Thyroid gland (tissue), 4 donors: ENCODE results near the gene KCTD2. TPM values are rescaled to one million over a fixed set of nuclear protein-coding genes. Genes with fewer than 3 reads are reported as not detected.

ENCODE experiments used
- DNase-seq, 2 donors: peaks; one replicate each; pipeline ENCODE4 v3.0.0-alpha.2; 2019
- H3K27ac ChIP-seq, 3 donors: fragments of 200-600 bp; sonication (generic); 1 replicate in 2 of 3; 2 replicates in 1 of 3; pipeline ENCODE4 v1.5.1; 2016 to 2019; ENCODE audit warnings: mild to moderate bottlenecking in 1 of 3, moderate library complexity in 1 of 3
- H3K27me3 ChIP-seq: fragments of 200-600 bp; sonication (generic); one replicate; pipeline ENCODE4 v1.5.1; 2019
- H3K36me3 ChIP-seq, 2 donors: fragments of 200-600 bp; sonication (generic); one replicate each; pipeline ENCODE4 v1.5.1; 2016 to 2019
- H3K4me1 ChIP-seq, 2 donors: fragments of 200-600 bp; sonication (generic); one replicate each; pipeline ENCODE4 v1.5.1; 2017 to 2019
- H3K4me3 ChIP-seq, 3 donors: fragments of 200-600 bp; sonication (generic); replicated peaks in 1 of 3; 1 replicate in 2 of 3; 2 replicates in 1 of 3; pipeline ENCODE4 v1.5.1; 2016; ENCODE audit warnings: mild to moderate bottlenecking in 1 of 3
- H3K9me3 ChIP-seq: fragments of 200-600 bp; sonication (generic); one replicate; pipeline ENCODE4 v1.5.1; 2017
- POLR2A ChIP-seq, 2 donors: fragments of 450-650 bp; IDR thresholded peaks; one replicate each; pipeline ENCODE4 v1.6.1; 2017; ENCODE audit warnings: antibody characterized with exemption in 2 of 2, mild to moderate bottlenecking in 2 of 2, moderate library complexity in 1 of 2
- WGBS, 2 donors: methylation state at CpG; one replicate each; pipeline ENCODE4 v1.1.5; 2017; 5-methylcytosine and 5-hydroxymethylcytosine counted together
- intact Hi-C: fragments of 100-400 bp; cut with DNase I; formaldehyde crosslinking; loops from one replicate; pipeline ENCODE4 v1.15.1; 2023
- total RNA-seq, 4 donors: library from RNA; depleted of rRNA; stranded (reverse); fragments of >200 nt; gene quantifications; one replicate each; pipeline ENCODE4 v1.2.3, GENCODE V29; 2016
- TF ChIP-seq, protein P1 (sequence below), 6 experiments: fragments of 200-600 bp in 3 of 6; fragments of 450-650 bp in 3 of 6; sonication (generic) in 3 of 6; IDR thresholded peaks; one replicate each; pipeline ENCODE4 v1.5.1; 2016 to 2019; ENCODE audit warnings: antibody characterized with exemption in 6 of 6, mild to moderate bottlenecking in 2 of 6, inconsistent platforms in 1 of 6, moderate library complexity in 1 of 6

Gene KCTD2
- total RNA-seq, 4 donors from 2014 or later, result 33.6 to 48.6 (median 41.7) TPM

- no peak overlapping the region for H3K4me3 ChIP-seq
- DNase-seq, result no peak
- no peaks in the 10 kb centered on the region for H3K36me3 ChIP-seq
- 85 to 93% methylated on average over 5 of the region's 5 CpGs for WGBS, 2 donors
- no peaks in the 10 kb centered on the region for H3K27me3 ChIP-seq
- no peaks in the 10 kb centered on the region for H3K9me3 ChIP-seq
- intact Hi-C loops, result no loop called here
- H3K4me1 ChIP-seq, result peaks cover 11 to 18% of the 10 kb centered on the region in 2 donors
- H3K27ac ChIP-seq, result no peak overlapping the region
- TF ChIP-seq, protein P1, sequence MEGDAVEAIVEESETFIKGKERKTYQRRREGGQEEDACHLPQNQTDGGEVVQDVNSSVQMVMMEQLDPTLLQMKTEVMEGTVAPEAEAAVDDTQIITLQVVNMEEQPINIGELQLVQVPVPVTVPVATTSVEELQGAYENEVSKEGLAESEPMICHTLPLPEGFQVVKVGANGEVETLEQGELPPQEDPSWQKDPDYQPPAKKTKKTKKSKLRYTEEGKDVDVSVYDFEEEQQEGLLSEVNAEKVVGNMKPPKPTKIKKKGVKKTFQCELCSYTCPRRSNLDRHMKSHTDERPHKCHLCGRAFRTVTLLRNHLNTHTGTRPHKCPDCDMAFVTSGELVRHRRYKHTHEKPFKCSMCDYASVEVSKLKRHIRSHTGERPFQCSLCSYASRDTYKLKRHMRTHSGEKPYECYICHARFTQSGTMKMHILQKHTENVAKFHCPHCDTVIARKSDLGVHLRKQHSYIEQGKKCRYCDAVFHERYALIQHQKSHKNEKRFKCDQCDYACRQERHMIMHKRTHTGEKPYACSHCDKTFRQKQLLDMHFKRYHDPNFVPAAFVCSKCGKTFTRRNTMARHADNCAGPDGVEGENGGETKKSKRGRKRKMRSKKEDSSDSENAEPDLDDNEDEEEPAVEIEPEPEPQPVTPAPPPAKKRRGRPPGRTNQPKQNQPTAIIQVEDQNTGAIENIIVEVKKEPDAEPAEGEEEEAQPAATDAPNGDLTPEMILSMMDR (IDR thresholded peaks at IDR 0.05), result no peak
- TF ChIP-seq POLR2A (IDR thresholded peaks at IDR 0.05), result no peak
Measured at GRCh38 chr17:75073618-75074047, 26.6 kb downstream of the KCTD2 start.

GRCh38 chr17:75074532-75074931 lies 27.5 kb downstream of the KCTD2 start:
- 82 to 92% methylated on average over 9 to 11 of the region's 14 CpGs for WGBS, 2 donors
- Histone ChIP-seq H3K27ac (no peak overlapping the region), H3K4me1 (peaks cover 11 to 27% of the 10 kb centered on the region in 2 donors), H3K4me3 (no peak overlapping the region), H3K27me3 (no peaks in the 10 kb centered on the region), H3K36me3 (no peaks in the 10 kb centered on the region), H3K9me3 (no peaks in the 10 kb centered on the region)
- intact Hi-C loops, result no loop called here
- DNase-seq, result no peak
- TF ChIP-seq, protein P1 (IDR thresholded peaks at IDR 0.05), result no peak
- no peak for TF ChIP-seq POLR2A (IDR thresholded peaks at IDR 0.05)

DNA sequence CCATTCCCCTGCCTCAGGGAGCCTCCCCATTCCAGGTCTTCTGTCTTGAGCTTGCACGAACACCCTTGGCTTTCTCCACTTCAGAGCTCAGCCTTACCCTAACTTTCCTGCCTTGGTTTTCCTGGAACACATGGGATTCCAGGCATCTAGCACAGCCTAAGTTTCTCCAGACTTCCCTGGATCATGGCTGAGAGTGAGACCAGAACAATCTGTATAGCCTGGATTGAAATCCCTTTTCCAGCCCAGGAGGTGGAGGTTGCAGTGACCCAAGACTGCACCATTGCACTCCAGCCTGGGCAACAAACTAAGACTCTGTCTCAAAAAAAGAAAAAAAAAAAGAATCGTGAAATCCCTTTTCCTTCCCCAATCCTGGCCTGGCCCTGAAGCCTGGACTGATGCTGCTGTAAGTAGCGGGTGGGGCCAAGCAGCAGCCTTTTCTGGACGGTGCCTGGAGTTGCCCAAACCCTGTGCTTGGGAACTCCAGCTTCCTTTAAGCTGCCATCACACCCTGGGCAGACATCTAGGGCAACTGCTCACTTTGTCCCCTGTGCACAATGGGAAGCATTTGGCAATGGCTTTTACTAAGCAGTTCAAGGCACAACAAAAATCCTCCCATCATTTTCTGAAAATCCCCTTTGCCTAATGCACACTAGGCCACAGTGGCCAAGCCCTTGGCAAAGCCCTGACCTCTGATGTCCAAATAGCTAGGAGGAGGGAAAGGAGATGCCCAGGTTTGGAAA lies 28.7 kb downstream of the KCTD2 start:
- intact Hi-C loops, result no loop called here

DNA sequence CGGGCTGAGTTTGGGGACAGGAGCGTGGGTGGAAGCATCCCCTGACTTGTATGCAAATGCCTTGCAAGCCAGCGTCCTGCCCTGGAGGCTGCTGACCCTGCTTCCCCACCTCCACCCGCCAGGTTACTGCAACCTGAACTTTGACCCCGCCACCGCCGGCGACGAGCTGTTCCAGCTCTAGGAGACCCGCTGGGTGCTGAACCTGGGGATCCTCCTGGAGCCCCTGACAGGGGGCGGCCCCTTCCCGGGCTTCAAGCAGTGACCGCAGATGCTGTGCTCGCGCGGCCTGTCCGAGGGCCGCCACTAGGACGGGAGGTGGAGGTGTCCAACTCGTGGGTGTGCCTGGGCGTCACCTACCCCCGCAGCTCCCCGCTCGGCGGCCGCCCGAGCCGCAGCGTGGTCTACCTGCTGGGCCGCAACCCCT lies 30.1 kb downstream of the KCTD2 start:
- peak in 1 of 2 donors; percentile 36 for DNase-seq
- TF ChIP-seq, protein P1 (IDR thresholded peaks at IDR 0.05), result no peak
- no peak for TF ChIP-seq POLR2A (IDR thresholded peaks at IDR 0.05)
- Histone ChIP-seq H3K9me3 (no peaks in the 10 kb centered on the region), H3K36me3 (no peaks in the 10 kb centered on the region), H3K4me1 (peaks cover 11 to 30% of the 10 kb centered on the region in 2 donors), H3K4me3 (peak overlapping the region in 2 of 3 donors; percentile 4 to 23), H3K27me3 (no peaks in the 10 kb centered on the region), H3K27ac (peak overlapping the region; percentile 73 to 82 (median 75))
- intact Hi-C loops, result no loop called here
- no CpG with 5 or more reads among the region's 30 CpGs for WGBS, 2 donors

More for the DNA sequence above, 28.7 kb downstream of the KCTD2 start:
- H3K4me3 ChIP-seq, result no peak overlapping the region
- no peak for DNase-seq
- H3K36me3 ChIP-seq, result no peaks in the 10 kb centered on the region
- TF ChIP-seq POLR2A (IDR thresholded peaks at IDR 0.05), result no peak
- H3K27me3 ChIP-seq, result no peaks in the 10 kb centered on the region
- H3K4me1 ChIP-seq, result peaks cover 11 to 30% of the 10 kb centered on the region in 2 donors
- 64 to 69% methylated on average over 4 of the region's 4 CpGs for WGBS, 2 donors
- H3K9me3 ChIP-seq, result no peaks in the 10 kb centered on the region
- H3K27ac ChIP-seq, result no peak overlapping the region

- peak; percentile 87 to 88 for DNase-seq
- intact Hi-C loops, result no loop called here
- H3K4me3 ChIP-seq, result peak overlapping the region in 2 of 3 donors; percentile 4 to 23
- peak overlapping the region; percentile 73 to 82 (median 75) for H3K27ac ChIP-seq
- 0 to 37% methylated on average over 5 to 18 of the region's 53 CpGs for WGBS, 2 donors
- TF ChIP-seq POLR2A (IDR thresholded peaks at IDR 0.05), result peak in 1 of 2 donors; percentile 38
- TF ChIP-seq, protein P1 (IDR thresholded peaks at IDR 0.05), result peak in 4 of 6 experiments; percentile 7 to 12 (median 12)
- no peaks in the 10 kb centered on the region for H3K36me3 ChIP-seq
- no peaks in the 10 kb centered on the region for H3K9me3 ChIP-seq
- H3K27me3 ChIP-seq, result no peaks in the 10 kb centered on the region
- peaks cover 11 to 30% of the 10 kb centered on the region in 2 donors for H3K4me1 ChIP-seq
Measured at GRCh38 chr17:75077496-75078283, 30.7 kb downstream of the KCTD2 start.
